IPS-18c (cell line): ENCODE data around the gene ACSF3.

Source experiments
- H3K4me3 ChIP-seq: 2 replicates; pipeline ENCODE4 v1.7.0; 2013; ENCODE audit warnings: low read depth, mild to moderate bottlenecking, low read length, moderate library complexity; ENCODE audit not compliant: insufficient read depth
- H3K9me3 ChIP-seq: one replicate; pipeline ENCODE4 v1.6.1; 2013; ENCODE audit warnings: mild to moderate bottlenecking, low read length, moderate library complexity; ENCODE audit not compliant: control insufficient read depth, insufficient read depth

Gene ACSF3

GRCh38 chr16:89141884-89142267, 48.2 kb downstream of the ACSF3 start:
- no peak overlapping the region for H3K4me3 ChIP-seq
- peaks cover 4% of the 10 kb centered on the region for H3K9me3 ChIP-seq

DNA sequence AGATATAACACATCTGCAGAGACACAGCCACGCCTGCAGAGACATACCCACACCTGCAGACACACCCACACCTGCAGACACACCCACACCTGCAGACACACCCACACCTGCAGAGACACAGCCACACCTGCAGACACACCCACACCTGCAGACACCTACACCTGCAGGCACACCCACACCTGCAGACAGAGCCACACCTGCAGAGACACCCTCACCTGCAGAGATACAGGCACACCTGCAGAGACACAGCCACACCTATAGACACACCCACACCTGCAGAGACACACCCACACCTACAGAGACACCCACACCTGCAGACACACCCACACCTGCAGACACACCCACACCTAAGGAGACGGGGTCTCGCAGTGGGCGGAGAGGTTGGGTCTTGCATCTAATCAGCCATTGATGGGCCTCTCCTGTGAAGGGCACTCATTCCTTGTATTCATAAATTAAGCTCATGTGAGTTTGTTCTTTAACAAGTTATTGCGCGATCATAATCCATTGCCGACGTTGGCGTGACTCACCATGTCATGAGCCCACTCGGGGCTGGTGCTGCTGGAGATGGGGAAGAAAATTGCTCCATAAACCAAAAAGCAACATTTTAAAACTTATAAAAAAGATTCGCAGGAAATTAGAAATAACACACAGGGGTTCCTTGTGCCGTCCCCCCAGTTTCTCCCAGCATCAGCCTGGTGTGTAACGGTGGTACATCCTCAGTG, 49.0 kb downstream of the ACSF3 start:
- Histone ChIP-seq H3K4me3 (no peak overlapping the region), H3K9me3 (peaks cover 4% of the 10 kb centered on the region)

GRCh38 chr16:89143201-89143741, 49.6 kb downstream of the ACSF3 start:
- Histone ChIP-seq H3K9me3 (peaks cover 4% of the 10 kb centered on the region), H3K4me3 (no peak overlapping the region)

GRCh38 chr16:89143911-89144675, 50.4 kb downstream of the ACSF3 start:
- Histone ChIP-seq H3K9me3 (peaks cover 6% of the 10 kb centered on the region), H3K4me3 (no peak overlapping the region)

DNA sequence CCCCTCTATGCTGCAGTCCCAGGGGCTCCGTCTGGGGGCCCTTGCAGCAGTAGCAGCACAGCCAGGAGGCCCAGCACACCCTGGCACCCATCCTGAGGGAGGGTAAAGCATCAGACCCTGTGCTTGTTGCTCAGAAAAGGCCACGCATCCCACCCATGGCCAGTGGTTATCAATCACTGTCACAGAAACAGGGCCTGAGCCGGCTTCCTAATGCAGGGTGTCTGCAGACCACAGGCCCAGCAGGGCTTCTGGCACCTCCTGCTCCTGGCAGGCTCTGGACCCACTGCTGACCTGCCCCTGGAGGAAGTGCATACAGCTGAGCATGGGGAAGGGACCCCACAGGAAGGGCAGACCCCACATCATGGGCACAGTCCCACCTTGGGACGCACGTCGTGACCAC, 51.0 kb downstream of the ACSF3 start:
- Histone ChIP-seq H3K4me3 (no peak overlapping the region), H3K9me3 (peaks cover 6% of the 10 kb centered on the region)

- Histone ChIP-seq H3K9me3 (peaks cover 6% of the 10 kb centered on the region), H3K4me3 (no peak overlapping the region)
Measured at GRCh38 chr16:89145406-89146161, 51.9 kb downstream of the ACSF3 start.

- peaks cover 4% of the 10 kb centered on the region for H3K9me3 ChIP-seq
- no peak overlapping the region for H3K4me3 ChIP-seq
Measured at GRCh38 chr16:89146211-89147005, 52.8 kb downstream of the ACSF3 start.

- no peak overlapping the region for H3K4me3 ChIP-seq
- H3K9me3 ChIP-seq, result peaks cover 2% of the 10 kb centered on the region
Measured at GRCh38 chr16:89147085-89147817, 53.6 kb downstream of the ACSF3 start.

GRCh38 chr16:89149386-89149785, 55.7 kb downstream of the ACSF3 start:
- H3K9me3 ChIP-seq, result peaks cover 2% of the 10 kb centered on the region
- no peak overlapping the region for H3K4me3 ChIP-seq

- H3K9me3 ChIP-seq, result peaks cover 2% of the 10 kb centered on the region
- H3K4me3 ChIP-seq, result no peak overlapping the region
Measured at GRCh38 chr16:89150090-89150835, 56.6 kb downstream of the ACSF3 start.

DNA sequence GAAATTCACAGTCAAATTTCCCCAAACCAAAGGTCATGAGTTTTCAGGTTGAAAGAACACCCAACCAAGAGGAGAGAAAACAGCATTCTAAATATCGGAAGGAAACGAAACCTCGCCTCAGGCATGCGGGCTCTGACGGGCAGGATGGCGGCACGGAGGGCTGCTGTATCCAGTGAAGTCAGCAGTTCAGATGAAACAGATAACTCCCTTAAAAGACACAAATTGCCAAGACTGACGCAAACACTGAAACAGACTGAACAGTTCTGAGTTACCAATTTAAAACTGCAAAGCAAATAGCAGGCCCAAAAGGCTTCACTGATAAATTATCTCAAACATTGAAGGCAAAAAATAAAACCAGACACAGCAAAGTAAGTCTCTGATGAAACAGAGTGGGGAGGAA, 57.3 kb downstream of the ACSF3 start:
- H3K4me3 ChIP-seq, result no peak overlapping the region
- H3K9me3 ChIP-seq, result peaks cover 2% of the 10 kb centered on the region

DNA sequence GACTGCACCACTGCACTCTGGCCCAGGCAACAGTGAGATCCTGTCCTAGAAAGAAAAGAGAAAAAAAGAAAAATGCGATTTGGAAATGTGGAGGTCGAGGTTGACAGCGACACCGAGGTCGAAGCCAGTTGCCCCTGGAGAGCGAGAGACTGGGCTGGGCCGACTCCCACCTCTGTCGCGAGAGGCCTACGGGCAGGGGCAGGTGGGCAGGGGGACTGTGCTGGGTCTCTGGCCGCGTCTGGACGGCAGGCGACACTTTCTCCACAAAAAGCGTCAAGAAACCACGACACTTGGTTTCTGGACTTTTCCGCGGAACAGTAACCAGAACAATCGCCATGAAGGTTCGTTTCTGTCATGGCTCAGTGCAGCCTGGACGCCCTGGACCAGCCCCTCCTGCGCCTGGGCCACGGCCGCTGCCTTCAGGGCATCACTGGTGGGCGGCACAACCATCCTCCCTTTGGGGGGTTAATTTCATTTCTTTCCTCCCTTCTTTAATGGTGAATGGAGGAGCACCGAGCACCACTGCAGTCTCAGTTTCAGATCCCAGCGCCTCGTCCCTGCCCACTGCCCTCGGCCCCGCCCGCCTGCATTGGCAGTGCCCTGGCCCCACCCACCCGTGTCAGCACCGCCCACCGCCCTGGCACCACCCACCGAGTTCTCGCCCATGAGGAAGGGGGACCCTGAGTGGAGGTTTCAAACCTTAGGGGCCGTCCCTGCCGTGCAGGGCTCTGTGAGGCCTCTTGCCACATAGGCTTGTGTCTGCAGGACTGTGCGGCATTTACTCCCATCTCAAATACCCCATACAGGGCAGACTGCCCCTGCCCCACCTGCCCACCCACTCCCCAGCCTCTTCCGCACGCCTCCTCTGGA, 59.4 kb downstream of the ACSF3 start:
- no peak overlapping the region for H3K4me3 ChIP-seq
- H3K9me3 ChIP-seq, result peaks cover 2% of the 10 kb centered on the region

DNA sequence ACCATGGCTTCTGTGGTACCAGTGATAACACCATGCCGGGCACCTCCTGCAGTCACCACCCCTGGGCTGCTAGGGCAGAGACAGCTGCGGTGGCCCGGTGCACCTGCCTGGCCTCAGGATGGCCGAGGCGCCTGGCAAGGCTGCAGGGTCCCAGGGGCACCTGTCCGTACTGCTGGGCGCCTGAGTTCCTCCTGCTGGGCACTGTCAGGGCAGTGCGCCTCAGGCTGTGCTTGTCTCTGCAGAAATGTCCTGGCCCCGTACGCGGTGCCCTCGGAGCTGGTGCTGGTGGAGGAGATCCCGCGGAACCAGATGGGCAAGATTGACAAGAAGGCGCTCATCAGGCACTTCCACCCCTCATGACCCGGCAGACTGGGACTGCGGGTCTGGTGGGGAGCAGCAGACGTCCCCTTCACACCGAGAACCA, 60.2 kb downstream of the ACSF3 start:
- H3K4me3 ChIP-seq, result no peak overlapping the region
- H3K9me3 ChIP-seq, result peaks cover 1% of the 10 kb centered on the region

DNA sequence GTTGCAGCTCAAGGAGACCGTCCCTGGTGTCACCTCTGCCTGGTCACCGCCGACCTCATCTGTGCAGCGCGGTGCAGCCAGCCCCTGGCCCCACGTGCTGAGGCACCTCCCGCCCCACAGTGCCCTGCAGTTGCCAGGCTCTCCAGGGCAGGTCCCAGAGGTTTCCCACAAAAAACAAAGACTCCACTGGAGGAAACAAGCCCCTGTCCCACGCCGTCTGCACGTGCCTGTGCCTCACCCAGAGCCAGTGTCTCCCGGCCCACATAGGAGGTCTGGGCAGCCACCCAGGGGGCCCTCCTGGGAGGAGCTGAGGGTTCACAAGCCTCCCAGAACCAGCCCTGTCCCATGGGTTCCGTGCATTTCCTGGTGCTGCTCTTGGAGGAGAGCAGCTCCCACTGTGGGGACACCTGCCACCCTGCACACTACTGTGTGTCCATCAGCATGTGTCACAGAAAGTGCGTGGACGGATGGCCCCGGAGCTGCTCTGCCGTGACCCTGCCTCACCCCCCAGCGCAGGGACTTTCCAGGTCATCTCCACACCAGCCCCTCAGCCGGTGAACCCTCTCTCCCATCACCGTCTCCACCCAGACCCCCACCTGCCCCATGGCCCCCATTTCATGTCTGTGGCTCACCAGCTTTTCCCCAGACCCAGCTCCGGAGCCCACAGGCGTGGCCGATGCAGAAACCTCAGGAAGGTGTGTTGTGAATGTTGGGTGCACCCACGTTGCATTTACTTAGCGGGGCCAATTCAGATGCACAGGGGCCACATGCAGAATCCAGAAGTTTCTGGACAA, 60.9 kb downstream of the ACSF3 start:
- Histone ChIP-seq H3K4me3 (no peak overlapping the region), H3K9me3 (no peaks in the 10 kb centered on the region)
